Caki2 (cell line): ENCODE measurements around the gene GNB3. TPM values are rescaled to one million over a fixed set of nuclear protein-coding genes. Genes with fewer than 3 reads are reported as not detected.
"Not testable (repeated sequence)": the region's sequence is repeated elsewhere in the genome, so short reads cannot be mapped to it uniquely, and the experiment has no call there.

ENCODE experiments used
- DNase-seq: peaks from one replicate; pipeline ENCODE4 v3.0.0-alpha.2; 2015; ENCODE audit warnings: low read depth
- in situ Hi-C: cut with HindIII; loops from 2 replicates; pipeline ENCODE4 v1.10.0; 2016; ENCODE audit warnings: low sequenced_read_pairs, low pct_unique_long_range_greater_than_20kb, mixed read lengths
- total RNA-seq: library from RNA; depleted of rRNA; stranded (reverse); fragments of >200 nt; shearing (Covaris generic); gene quantifications from 2 replicates; pipeline ENCODE4 v1.2.3, GENCODE V29; 2014; ENCODE audit warnings: low replicate concordance; rRNA removed

GNB3 gene
- total RNA-seq, 1 experiment from 2014 or later, result 0.14 TPM

- in situ Hi-C loops, DNase-seq: not testable (repeated sequence)
Observed at GRCh38 chr12:6889775-6890573, 49.2 kb downstream of the GNB3 start.

- in situ Hi-C loops, result no loop called here
- peak; percentile 97 for DNase-seq
Observed at GRCh38 chr12:6890789-6891645, 50.3 kb downstream of the GNB3 start.

- DNase-seq, result no peak
- in situ Hi-C loops, result no loop called here
Observed at GRCh38 chr12:6891646-6892001, 50.9 kb downstream of the GNB3 start.

GRCh38 chr12:6892683-6893082, 52.0 kb downstream of the GNB3 start:
- in situ Hi-C loops, DNase-seq: not testable (repeated sequence)

- in situ Hi-C loops, result no loop called here
- DNase-seq, result no peak
Observed at GRCh38 chr12:6894321-6894720, 53.6 kb downstream of the GNB3 start.

Other genes starting within 250 kb of the GNB3 start
- 122 and 157 TPM in 2 replicates for gene CHD4, start 233.5 kb upstream of the GNB3 start, total RNA-seq
- gene LPAR5, start 205.0 kb upstream of the GNB3 start, total RNA-seq, result not detected in 2 replicates
- 1.9 TPM in 1 of 2 replicates, not detected in the other for gene ACRBP, start 193.5 kb upstream of the GNB3 start, total RNA-seq
- gene ING4, start 177.8 kb upstream of the GNB3 start, total RNA-seq, result 23.2 and 35.3 TPM in 2 replicates
- 23.8 and 26.5 TPM in 2 replicates for gene ZNF384, start 151.6 kb upstream of the GNB3 start, total RNA-seq
- not detected in 2 replicates for gene PIANP, start 140.1 kb upstream of the GNB3 start, total RNA-seq
- 135 and 145 TPM in 2 replicates for gene COPS7A, start 116.9 kb upstream of the GNB3 start, total RNA-seq
- gene MLF2, start 87.8 kb upstream of the GNB3 start, total RNA-seq, result 274 and 316 TPM in 2 replicates
- gene PTMS, start 74.6 kb upstream of the GNB3 start, total RNA-seq, result 286 and 317 TPM in 2 replicates
- gene LAG3, start 68.4 kb upstream of the GNB3 start, total RNA-seq, result not detected in 2 replicates
- not detected in 2 replicates for gene CD4, start 51.4 kb upstream of the GNB3 start, total RNA-seq
- gene GPR162, start 19.1 kb upstream of the GNB3 start, total RNA-seq, result 10.0 and 15.9 TPM in 2 replicates
- 70.9 and 93.3 TPM in 2 replicates for gene P3H3, start 12.5 kb upstream of the GNB3 start, total RNA-seq
- gene CDCA3, start 10.4 kb downstream of the GNB3 start, total RNA-seq, result 136 and 216 TPM in 2 replicates
- 171 and 174 TPM in 2 replicates for gene USP5, start 11.2 kb downstream of the GNB3 start, total RNA-seq
- 3,126 and 3,575 TPM in 2 replicates for gene TPI1, start 26.6 kb downstream of the GNB3 start, total RNA-seq
- gene SPSB2, start 32.4 kb downstream of the GNB3 start, total RNA-seq, result 63.0 and 79.5 TPM in 2 replicates
- gene LRRC23, start 63.9 kb downstream of the GNB3 start, total RNA-seq, result 25.4 and 37.8 TPM in 2 replicates
- 91.9 and 127 TPM in 2 replicates for gene ENO2, start 73.7 kb downstream of the GNB3 start, total RNA-seq
- 0.84 and 2.8 TPM in 2 replicates for gene ATN1, start 87.0 kb downstream of the GNB3 start, total RNA-seq
- gene RNU7-1, start 102.9 kb downstream of the GNB3 start, total RNA-seq, result not detected in 2 replicates
- gene C12orf57, start 103.1 kb downstream of the GNB3 start, total RNA-seq, result 105 and 107 TPM in 2 replicates
- 28.3 and 30.2 TPM in 2 replicates for gene PTPN6, start 110.4 kb downstream of the GNB3 start, total RNA-seq
- gene PHB2, start 129.7 kb downstream of the GNB3 start, total RNA-seq, result 458 and 488 TPM in 2 replicates
- 43.4 and 93.6 TPM in 2 replicates for gene EMG1, start 130.0 kb downstream of the GNB3 start, total RNA-seq
- 19.5 and 26.3 TPM in 2 replicates for gene LPCAT3, start 177.6 kb downstream of the GNB3 start, total RNA-seq
- 9.5 and 11.0 TPM in 2 replicates for gene C1S, start 219.8 kb downstream of the GNB3 start, total RNA-seq